IMR-90 (cell line): ENCODE data around the gene ANKRD40CL. TPM values are rescaled to one million over a fixed set of nuclear protein-coding genes. Genes with fewer than 3 reads are reported as not detected.

Source experiments
- ATAC-seq: fragments of 200-7000 bp; cut with Tn5 transposase; 2 replicates; pipeline ENCODE4 v1.9.1; 2020; ENCODE audit warnings: low read depth, mild to moderate bottlenecking, moderate library complexity
- BruUV-seq: library from RNA; stranded (reverse); fragments of 400-500 nt; replicated peaks from 2 replicates; lab custom pipeline; 2021; lab: Mats Ljungman, UMichigan
- CTCF ChIA-PET: fragments of 300-600 bp; formaldehyde crosslinking; extraction: SDS; loops from one replicate; lab custom pipeline; 2021; ENCODE audit warnings: antibody characterized with exemption; lab: Yijun Ruan, JAX
- POLR2A ChIA-PET: fragments of 300-600 bp; sonication (Branson Sonifier 250); formaldehyde crosslinking; loops from one replicate; lab custom pipeline; 2022; ENCODE audit warnings: antibody characterized with exemption; ENCODE audit not compliant: unreplicated experiment; lab: Charles Lee
- DNase-seq: peaks from one replicate; pipeline ENCODE4 v3.0.0; 2013
- H2AFZ ChIP-seq: replicated peaks from 2 replicates; pipeline ENCODE3; 2013; ENCODE audit warnings: low read length, mild to moderate bottlenecking; ENCODE audit not compliant: poor library complexity
- H2AK5ac ChIP-seq: 2 replicates; pipeline ENCODE4 v1.6.1; 2013; ENCODE audit warnings: low read depth, low read length, inconsistent platforms
- H2AK9ac ChIP-seq: replicated peaks from 2 replicates; pipeline ENCODE3; 2013; ENCODE audit warnings: mild to moderate bottlenecking, low read depth, low read length, moderate library complexity; ENCODE audit not compliant: poor library complexity
- H2BK120ac ChIP-seq: 2 replicates; pipeline ENCODE4 v1.6.1; 2013; ENCODE audit warnings: low read depth, low read length, inconsistent platforms
- H2BK15ac ChIP-seq: 3 replicates; pipeline ENCODE4 v1.6.1; 2013; ENCODE audit warnings: low read depth, low read length, inconsistent platforms
- H2BK20ac ChIP-seq: 2 replicates; pipeline ENCODE4 v1.6.1; 2013; ENCODE audit warnings: low read depth, mild to moderate bottlenecking, inconsistent platforms, low read length, moderate library complexity
- H2BK5ac ChIP-seq: 2 replicates; pipeline ENCODE4 v1.6.1; 2013; ENCODE audit warnings: mild to moderate bottlenecking, low read depth, low read length, inconsistent platforms; ENCODE audit not compliant: poor library complexity, severe bottlenecking
- H3K14ac ChIP-seq: replicated peaks from 2 replicates; pipeline ENCODE4 v1.6.1; 2013; ENCODE audit warnings: low read depth, low read length, inconsistent platforms
- H3K18ac ChIP-seq: 2 replicates; pipeline ENCODE4 v1.6.1; 2013; ENCODE audit warnings: low read depth, low read length, control low read depth
- H3K23ac ChIP-seq: 2 replicates; pipeline ENCODE4 v1.6.1; 2013; ENCODE audit warnings: low read depth, low read length, inconsistent platforms
- H3K27ac ChIP-seq: 2 replicates; pipeline ENCODE4 v1.5.1; 2013; ENCODE audit warnings: mild to moderate bottlenecking, control low read depth, low read length; ENCODE audit not compliant: insufficient read depth
- H3K27me3 ChIP-seq: 2 replicates; pipeline ENCODE4 v1.6.1; 2013; ENCODE audit warnings: low read length; ENCODE audit not compliant: control insufficient read depth, insufficient read depth
- H3K36me3 ChIP-seq: 2 replicates; pipeline ENCODE4 v1.6.1; 2013; ENCODE audit warnings: low read length, mixed read lengths; ENCODE audit not compliant: control insufficient read depth, insufficient read depth
- H3K4ac ChIP-seq: 2 replicates; pipeline ENCODE4 v1.6.1; 2013; ENCODE audit warnings: low read depth, low read length, inconsistent platforms
- H3K4me1 ChIP-seq: 2 replicates; pipeline ENCODE4 v1.6.1; 2013; ENCODE audit warnings: low read length, mixed read lengths; ENCODE audit not compliant: control insufficient read depth, insufficient read depth
- H3K4me2 ChIP-seq: 2 replicates; pipeline ENCODE4 v1.6.1; 2013; ENCODE audit warnings: low read depth, mild to moderate bottlenecking, control low read depth, low read length, moderate library complexity
- H3K4me3 ChIP-seq: 2 replicates; pipeline ENCODE4 v1.5.1; 2013; ENCODE audit warnings: low read depth, mild to moderate bottlenecking, control low read depth, low read length, moderate library complexity; ENCODE audit not compliant: insufficient read depth
- H3K56ac ChIP-seq: 2 replicates; pipeline ENCODE4 v1.6.1; 2013; ENCODE audit warnings: low read length, inconsistent platforms; ENCODE audit not compliant: insufficient read depth; ENCODE audit errors: extremely low read depth
- H3K79me1 ChIP-seq, 2 experiments: 2 replicates each; pipeline ENCODE4 v1.6.1; 2013; ENCODE audit warnings: low read length in 2 of 2, inconsistent platforms in 1 of 2, low read depth in 1 of 2
- H3K9ac ChIP-seq: 2 replicates; pipeline ENCODE4 v1.6.1; 2013; ENCODE audit warnings: low read depth, low read length, control low read depth
- H3K9me1 ChIP-seq: 2 replicates; pipeline ENCODE4 v1.6.1; 2013; ENCODE audit warnings: low read length, inconsistent platforms; ENCODE audit not compliant: insufficient read depth
- H3K9me3 ChIP-seq: 2 replicates; pipeline ENCODE4 v1.6.1; 2013; ENCODE audit warnings: low read length; ENCODE audit not compliant: control insufficient read depth, insufficient read depth
- H4K20me1 ChIP-seq: 2 replicates; pipeline ENCODE4 v1.6.1; 2013; ENCODE audit warnings: low read length, inconsistent platforms; ENCODE audit not compliant: insufficient read depth
- H4K5ac ChIP-seq: 2 replicates; pipeline ENCODE4 v1.6.1; 2013; ENCODE audit warnings: mild to moderate bottlenecking, low read depth, low read length, control low read depth
- H4K8ac ChIP-seq, 2 experiments: 2 replicates each; pipeline ENCODE4 v1.6.1; 2013; ENCODE audit warnings: low read depth in 2 of 2, low read length in 2 of 2, control low read depth in 1 of 2, inconsistent platforms in 1 of 2
- H4K91ac ChIP-seq: 2 replicates; pipeline ENCODE4 v1.6.1; 2013; ENCODE audit warnings: low read depth, low read length, inconsistent platforms; ENCODE audit not compliant: insufficient read depth
- BHLHE40 ChIP-seq: fragments of 150-350 bp; IDR thresholded peaks from 2 replicates; pipeline ENCODE4 v1.6.1; 2016; ENCODE audit warnings: mild to moderate bottlenecking, low read depth, low read length
- CEBPB ChIP-seq: IDR thresholded peaks from 2 replicates; pipeline ENCODE4 v1.6.1; 2012; ENCODE audit warnings: low read depth, low read length, improper control_type of control experiment
- CHD1 ChIP-seq: IDR thresholded peaks from 2 replicates; pipeline ENCODE4 v1.6.1; 2012; ENCODE audit warnings: low read depth, low read length, improper control_type of control experiment
- CTCF ChIP-seq: conservative IDR thresholded peaks from 2 replicates; pipeline ENCODE4 v1.5.1; 2012; ENCODE audit warnings: mild to moderate bottlenecking, low read depth, low read length, improper control_type of control experiment
- FOS ChIP-seq: fragments of 150-350 bp; IDR thresholded peaks from 2 replicates; pipeline ENCODE4 v1.6.1; 2016; ENCODE audit warnings: low read depth, low read length
- MAFK ChIP-seq: IDR thresholded peaks from 2 replicates; pipeline ENCODE4 v1.6.1; 2012; ENCODE audit warnings: low read depth, low read length, improper control_type of control experiment
- MAZ ChIP-seq: IDR thresholded peaks from 2 replicates; pipeline ENCODE4 v1.6.1; 2012; ENCODE audit warnings: low read depth, mild to moderate bottlenecking, low read length, improper control_type of control experiment, moderate library complexity, borderline replicate concordance
- MXI1 ChIP-seq: IDR thresholded peaks from 2 replicates; pipeline ENCODE4 v1.6.1; 2012; ENCODE audit warnings: low read depth, mild to moderate bottlenecking, low read length, moderate library complexity, borderline replicate concordance
- NFE2L2 ChIP-seq: fragments of 150-350 bp; IDR thresholded peaks from 2 replicates; pipeline ENCODE4 v1.6.1; 2016; ENCODE audit warnings: low read depth, mild to moderate bottlenecking, low read length
- POLR2A ChIP-seq: IDR thresholded peaks from 2 replicates; pipeline ENCODE4 v1.6.1; 2012; ENCODE audit warnings: mild to moderate bottlenecking, low read depth, low read length
- RAD21 ChIP-seq: IDR thresholded peaks from 2 replicates; pipeline ENCODE4 v1.6.1; 2012; ENCODE audit warnings: low read length, improper control_type of control experiment
- RCOR1 ChIP-seq: IDR thresholded peaks from 2 replicates; pipeline ENCODE4 v1.6.1; 2012; ENCODE audit warnings: mild to moderate bottlenecking, low read length, improper control_type of control experiment; ENCODE audit not compliant: insufficient replicate concordance
- RFX5 ChIP-seq: IDR thresholded peaks from 2 replicates; pipeline ENCODE4 v1.8.0; 2012; ENCODE audit warnings: low read depth, mild to moderate bottlenecking, low read length, moderate library complexity
- SMC3 ChIP-seq: fragments of 150-350 bp; IDR thresholded peaks from 2 replicates; pipeline ENCODE4 v1.6.1; 2016; ENCODE audit warnings: low read depth, mild to moderate bottlenecking, antibody characterized with exemption, low read length, moderate library complexity
- WGBS, 2 experiments: methylation state at CpG; one replicate each; pipeline versions ENCODE4 v1.1.5 to v1.1.7; 2013; ENCODE audit warnings: missing lambda C conversion rate in 2 of 2; ENCODE audit not compliant: insufficient read length in 1 of 2; ENCODE audit errors: extremely low coverage in 2 of 2; 5-methylcytosine and 5-hydroxymethylcytosine counted together
- dilution Hi-C: fragments of 300-500 bp; cut with HindIII; formaldehyde crosslinking; loops from one replicate; pipeline ENCODE4 v1.14.3; 2018; ENCODE audit warnings: low sequenced_read_pairs; ENCODE audit not compliant: unreplicated experiment
- in situ Hi-C: fragments of 300-500 bp; cut with MboI; formaldehyde crosslinking; loops from 3 replicates; pipeline ENCODE4 v1.14.3; 2019; ENCODE audit warnings: low sequenced_read_pairs, inconsistent platforms, mixed read lengths
- intact Hi-C: fragments of 100-400 bp; cut with micrococcal nuclease; formaldehyde crosslinking; loops from 2 replicates; pipeline ENCODE4 v1.10.0; 2022
- polyA plus RNA-seq, 3 experiments: library from polyadenylated mRNA; depleted of rRNA; stranded (reverse); fragments of >200 nt; gene quantifications; 2 replicates each; pipeline ENCODE4 v1.2.3, GENCODE V29; 2012; ENCODE audit warnings: low replicate concordance in 1 of 3
- total RNA-seq: library from RNA; depleted of rRNA; stranded (reverse); fragments of >200 nt; gene quantifications from 2 replicates; pipeline ENCODE4 v1.2.3, GENCODE V29; 2012
- TF ChIP-seq, protein P1 (sequence below): fragments of 150-350 bp; IDR thresholded peaks from 2 replicates; pipeline ENCODE4 v1.6.1; 2017; ENCODE audit warnings: mild to moderate bottlenecking, antibody characterized with exemption, low read length, low read depth
- TF ChIP-seq, protein P2 (sequence below): fragments of 150-350 bp; IDR thresholded peaks from 2 replicates; pipeline ENCODE4 v1.6.1; 2016; ENCODE audit warnings: low read depth, mild to moderate bottlenecking, low read length, moderate library complexity, borderline replicate concordance

The ANKRD40CL gene
- total and polyA plus RNA-seq, 2 of the 4 experiments (the other 2 are of a cell fraction) = not detected

DNA sequence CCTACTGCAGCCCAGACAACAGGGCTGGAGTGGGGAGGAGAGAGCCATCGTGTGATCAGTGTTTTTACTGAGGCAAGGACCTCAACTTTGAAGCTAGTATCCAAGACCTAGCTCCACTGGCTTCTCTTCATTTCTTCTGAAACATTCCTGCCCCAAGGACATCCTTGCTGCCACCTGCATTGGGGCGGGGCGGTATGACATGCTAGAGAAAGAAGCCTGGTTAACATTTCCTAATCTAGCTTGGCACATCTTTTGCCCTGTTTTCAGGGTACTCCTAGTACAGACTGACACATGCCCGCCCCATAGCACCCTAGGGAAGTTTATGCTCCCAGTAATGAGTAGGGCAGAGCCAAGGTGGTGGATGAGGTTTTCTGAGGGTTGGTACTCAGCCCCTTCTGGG lies 17.8 kb upstream of the ANKRD40CL start:
- H3K9me1 ChIP-seq = 0 out of 2 replicates have a peak, but pooled peaks cover 3% of the 10 kb centered on the region
- H3K27me3 ChIP-seq = no peaks in the 10 kb centered on the region; the same call in 1 of the 2 replicates
- no peaks in the 10 kb centered on the region for H3K9me3 ChIP-seq
- no peak overlapping the region for H3K23ac ChIP-seq
- no peaks in the 10 kb centered on the region for H4K20me1 ChIP-seq
- no peak overlapping the region for H4K8ac ChIP-seq
- H3K36me3 ChIP-seq = no peaks in the 10 kb centered on the region
- no peak overlapping the region for H2BK5ac ChIP-seq
- H3K9ac ChIP-seq = no peak overlapping the region
- no peak overlapping the region for H3K27ac ChIP-seq
- ChIA-PET POLR2A (interaction anchor here (1.1 kb wide), 1 partner anchor 81 kb away, joined by 4 read pairs; the partner anchor contains the start of gene TOB1), CTCF (interaction anchor here (1.0 to 1.3 kb wide), 2 partner anchors 31 to 57 kb away, joined by 4 read pairs; no protein-coding TSS in a partner anchor)
- H2BK120ac ChIP-seq = no peak overlapping the region
- intact Hi-C loops (no loop called here), in situ Hi-C loops (loop anchor here (5.0 kb wide), 1 partner anchor 57 kb away; no protein-coding TSS in a partner anchor), dilution Hi-C loops (no loop called here)
- H3K18ac ChIP-seq = no peak overlapping the region
- no peak for TF ChIP-seq MAFK
- no peak for TF ChIP-seq MXI1
- no peak for TF ChIP-seq POLR2A
- no peak for TF ChIP-seq BHLHE40
- no peak for TF ChIP-seq RFX5
- TF ChIP-seq, protein P1, sequence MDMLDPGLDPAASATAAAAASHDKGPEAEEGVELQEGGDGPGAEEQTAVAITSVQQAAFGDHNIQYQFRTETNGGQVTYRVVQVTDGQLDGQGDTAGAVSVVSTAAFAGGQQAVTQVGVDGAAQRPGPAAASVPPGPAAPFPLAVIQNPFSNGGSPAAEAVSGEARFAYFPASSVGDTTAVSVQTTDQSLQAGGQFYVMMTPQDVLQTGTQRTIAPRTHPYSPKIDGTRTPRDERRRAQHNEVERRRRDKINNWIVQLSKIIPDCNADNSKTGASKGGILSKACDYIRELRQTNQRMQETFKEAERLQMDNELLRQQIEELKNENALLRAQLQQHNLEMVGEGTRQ = no peak
- no peak for TF ChIP-seq NFE2L2
- no peak for TF ChIP-seq CEBPB
- no peak for TF ChIP-seq SMC3
- TF ChIP-seq CHD1 = no peak
- TF ChIP-seq RAD21 = no peak
- no peak for TF ChIP-seq CTCF
- no peak for TF ChIP-seq MAZ
- TF ChIP-seq FOS = no peak
- TF ChIP-seq, protein P2, sequence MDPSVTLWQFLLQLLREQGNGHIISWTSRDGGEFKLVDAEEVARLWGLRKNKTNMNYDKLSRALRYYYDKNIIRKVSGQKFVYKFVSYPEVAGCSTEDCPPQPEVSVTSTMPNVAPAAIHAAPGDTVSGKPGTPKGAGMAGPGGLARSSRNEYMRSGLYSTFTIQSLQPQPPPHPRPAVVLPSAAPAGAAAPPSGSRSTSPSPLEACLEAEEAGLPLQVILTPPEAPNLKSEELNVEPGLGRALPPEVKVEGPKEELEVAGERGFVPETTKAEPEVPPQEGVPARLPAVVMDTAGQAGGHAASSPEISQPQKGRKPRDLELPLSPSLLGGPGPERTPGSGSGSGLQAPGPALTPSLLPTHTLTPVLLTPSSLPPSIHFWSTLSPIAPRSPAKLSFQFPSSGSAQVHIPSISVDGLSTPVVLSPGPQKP = no peak
- no peak for TF ChIP-seq RCOR1
- H2BK15ac ChIP-seq = no peak overlapping the region
- H3K4me3 ChIP-seq = no peak overlapping the region
- H3K79me1 ChIP-seq = no peaks in the 10 kb centered on the region
- H3K4ac ChIP-seq = no peak overlapping the region
- no peak overlapping the region for H4K91ac ChIP-seq
- H3K56ac ChIP-seq = no peak overlapping the region
- peaks cover 13% of the 10 kb centered on the region for H3K4me1 ChIP-seq
- ATAC-seq = no peak
- H2BK20ac ChIP-seq = no peak overlapping the region
- no peak overlapping the region for H2AK5ac ChIP-seq
- H3K4me2 ChIP-seq = no peak overlapping the region
- 75% methylated on average over 2 of the region's 4 CpGs; no CpG with 5 or more reads in 1 of the 2 experiments for WGBS, 2 experiments
- H2AFZ ChIP-seq = no peak overlapping the region
- H4K5ac ChIP-seq = no peak overlapping the region
- DNase-seq = no peak
- H2AK9ac ChIP-seq = peak overlapping the region; percentile 33
- BruUV-seq = no TSS peak
- no peak overlapping the region for H3K14ac ChIP-seq
